Endothelial cell of umbilical vein (primary cell): ENCODE results near the gene ARHGEF7. TPM values are rescaled to one million over a fixed set of nuclear protein-coding genes. Genes with fewer than 3 reads are reported as not detected.

Source experiments
- BruUV-seq: library from RNA; stranded (reverse); fragments of 400-500 nt; replicated peaks from 2 replicates; lab custom pipeline; 2021; lab: Mats Ljungman, UMichigan
- CTCF ChIA-PET: fragments of 300-600, 350-600 bp; sonication (Branson Sonifier 250); formaldehyde crosslinking; loops from one replicate; lab custom pipeline; 2021; ENCODE audit warnings: antibody characterized with exemption, inconsistent platforms; lab: Charles Lee
- POLR2A ChIA-PET: fragments of 300-600, 350-600 bp; sonication (Branson Sonifier 250); formaldehyde crosslinking; loops from one replicate; lab custom pipeline; 2021; ENCODE audit warnings: antibody characterized with exemption, inconsistent platforms; lab: Charles Lee
- DNase-seq: peaks from one replicate; pipeline ENCODE4 v3.0.0-alpha.2; 2011; ENCODE audit warnings: low read depth, low spot score
- FAIRE-seq: peaks from 2 replicates; lab custom pipeline; 2011; peaks lifted over from hg19 to GRCh38; lab: Jason Lieb, UNC
- H2AFZ ChIP-seq: 2 replicates; pipeline ENCODE4 v1.6.0; 2012; ENCODE audit warnings: low read depth, low read length, control low read depth, inconsistent platforms
- H3K27ac ChIP-seq: 2 replicates; pipeline ENCODE4 v1.5.1; 2011; ENCODE audit warnings: low read depth, mild to moderate bottlenecking, control low read depth, low read length, moderate library complexity; ENCODE audit not compliant: insufficient read depth
- H3K27me3 ChIP-seq, 2 experiments: 2 replicates each; pipeline versions ENCODE4 v1.6.0 to v1.6.1; 2011; ENCODE audit warnings: low read length in 2 of 2, mixed read lengths in 1 of 2; ENCODE audit not compliant: control insufficient read depth in 2 of 2, insufficient read depth in 2 of 2
- H3K36me3 ChIP-seq, 2 experiments: 2 replicates in 1 of 2; 3 replicates in 1 of 2; pipeline ENCODE4 v1.5.1; 2011; ENCODE audit warnings: low read length in 2 of 2, mild to moderate bottlenecking in 1 of 2, moderate library complexity in 1 of 2; ENCODE audit not compliant: control insufficient read depth in 2 of 2, insufficient read depth in 2 of 2; ENCODE audit errors: extremely low read depth in 1 of 2
- H3K4me1 ChIP-seq: 3 replicates; pipeline ENCODE4 v1.5.1; 2011; ENCODE audit warnings: mild to moderate bottlenecking, low read length; ENCODE audit not compliant: control insufficient read depth, insufficient read depth; ENCODE audit errors: extremely low read depth
- H3K4me2 ChIP-seq: 2 replicates; pipeline ENCODE4 v1.6.1; 2011; ENCODE audit warnings: low read length, control low read depth, mixed read lengths; ENCODE audit not compliant: insufficient read depth
- H3K4me3 ChIP-seq, 3 experiments: fragments of 200-600 bp in 1 of 3; sonication (generic), shearing (Covaris generic) in 1 of 3; replicated peaks in 1 of 3; 2 replicates each; pipeline ENCODE4 v1.5.1; 2011 to 2016; ENCODE audit warnings: control low read depth in 3 of 3, low read length in 3 of 3, mild to moderate bottlenecking in 2 of 3, inconsistent platforms in 1 of 3, low read depth in 1 of 3, moderate library complexity in 1 of 3; ENCODE audit not compliant: insufficient read depth in 1 of 3
- H3K79me2 ChIP-seq: 2 replicates; pipeline ENCODE4 v1.6.0; 2012; ENCODE audit warnings: low read length, inconsistent platforms; ENCODE audit not compliant: control insufficient read depth, insufficient read depth
- H3K9ac ChIP-seq: replicated peaks from 2 replicates; pipeline ENCODE3; 2011; ENCODE audit warnings: low read length, control low read depth; ENCODE audit not compliant: insufficient read depth; ENCODE audit errors: extremely low read depth
- H3K9me1 ChIP-seq: replicated peaks from 3 replicates; pipeline ENCODE4 v1.6.0; 2011; ENCODE audit warnings: mild to moderate bottlenecking, low read length; ENCODE audit not compliant: control insufficient read depth, insufficient read depth; ENCODE audit errors: extremely low read depth
- H3K9me3 ChIP-seq: replicated peaks from 2 replicates; pipeline ENCODE4 v1.5.1; 2012; ENCODE audit warnings: low read length, inconsistent platforms; ENCODE audit not compliant: control insufficient read depth, insufficient read depth
- H4K20me1 ChIP-seq: replicated peaks from 2 replicates; pipeline ENCODE3; 2011; ENCODE audit warnings: mild to moderate bottlenecking, low read length; ENCODE audit not compliant: control insufficient read depth, insufficient read depth; ENCODE audit errors: extremely low read depth
- EZH2 ChIP-seq: IDR thresholded peaks from 2 replicates; pipeline ENCODE4 v1.6.1; 2012; ENCODE audit warnings: borderline replicate concordance, low read depth, mild to moderate bottlenecking, moderate library complexity, low read length, inconsistent platforms; ENCODE audit not compliant: severe bottlenecking
- FOS ChIP-seq: IDR thresholded peaks from 2 replicates; pipeline ENCODE4 v1.6.1; 2011; ENCODE audit warnings: mild to moderate bottlenecking, low read length, moderate library complexity, borderline replicate concordance; ENCODE audit not compliant: insufficient read depth
- GATA2 ChIP-seq: IDR thresholded peaks from 2 replicates; pipeline ENCODE4 v1.7.0; 2011; ENCODE audit warnings: low read depth, mild to moderate bottlenecking, moderate library complexity, mixed read lengths, low read length; ENCODE audit not compliant: insufficient read length, insufficient read depth
- JUN ChIP-seq: IDR thresholded peaks from 2 replicates; pipeline ENCODE4 v1.6.1; 2011; ENCODE audit warnings: borderline replicate concordance, low read depth; ENCODE audit not compliant: insufficient read length, insufficient read depth
- MYC ChIP-seq: IDR thresholded peaks from one replicate; pipeline ENCODE4 v1.6.1; 2011; ENCODE audit warnings: mild to moderate bottlenecking, low read depth, low read length
- POLR2A ChIP-seq: IDR thresholded peaks from 2 replicates; pipeline ENCODE4 v1.6.1; 2012; ENCODE audit warnings: low read depth, mild to moderate bottlenecking, control low read depth, low read length
- POLR2AphosphoS5 ChIP-seq: IDR thresholded peaks from 2 replicates; pipeline ENCODE4 v1.6.1; 2012; ENCODE audit warnings: low read depth, mild to moderate bottlenecking, control low read depth, low read length, moderate library complexity; ENCODE audit not compliant: insufficient read depth
- dilution Hi-C: fragments of 300-500 bp; cut with MboI; formaldehyde crosslinking; loops from one replicate; pipeline ENCODE4 v1.15.0; 2019; ENCODE audit warnings: low sequenced_read_pairs; ENCODE audit not compliant: extremely low pct_ligation_motif_present
- intact Hi-C: fragments of 100-400 bp; cut with micrococcal nuclease; formaldehyde crosslinking; loops from one replicate; pipeline ENCODE4 v1.10.0; 2022
- polyA plus RNA-seq, 4 experiments: library from polyadenylated mRNA; depleted of rRNA in 3 of 4; stranded (reverse) in 3 of 4; unstranded in 1 of 4; fragments of >200 nt; gene quantifications; 2 replicates each; pipeline versions ENCODE4 v1.2.1 to v1.2.3, GENCODE V29; 2011 to 2012; ENCODE audit warnings: missing spikeins in 1 of 4
- total RNA-seq: library from RNA; stranded (reverse); gene quantifications from 2 replicates; pipeline ENCODE4 v1.2.3, GENCODE V29; 2021
- TF ChIP-seq, protein P1 (sequence below), 2 donors: IDR thresholded peaks; 1 replicate in 1 of 2; 2 replicates in 1 of 2; pipeline ENCODE4 v1.5.1; 2011; ENCODE audit warnings: low read length in 2 of 2, mild to moderate bottlenecking in 2 of 2, moderate library complexity in 2 of 2, control low read depth in 1 of 2, inconsistent platforms in 1 of 2, low read depth in 1 of 2; ENCODE audit not compliant: insufficient read depth in 1 of 2; ENCODE audit errors: extremely low read depth in 1 of 2
- TF ChIP-seq, protein P2 (sequence below): IDR thresholded peaks from 2 replicates; pipeline ENCODE4 v1.6.1; 2011; ENCODE audit not compliant: insufficient read depth, insufficient read length

The ARHGEF7 gene
- total and polyA plus RNA-seq, 2 donors (not counting 3 experiments of a cell fraction or from before 2014, with no cell fraction given), result 94.9 to 155 TPM

DNA sequence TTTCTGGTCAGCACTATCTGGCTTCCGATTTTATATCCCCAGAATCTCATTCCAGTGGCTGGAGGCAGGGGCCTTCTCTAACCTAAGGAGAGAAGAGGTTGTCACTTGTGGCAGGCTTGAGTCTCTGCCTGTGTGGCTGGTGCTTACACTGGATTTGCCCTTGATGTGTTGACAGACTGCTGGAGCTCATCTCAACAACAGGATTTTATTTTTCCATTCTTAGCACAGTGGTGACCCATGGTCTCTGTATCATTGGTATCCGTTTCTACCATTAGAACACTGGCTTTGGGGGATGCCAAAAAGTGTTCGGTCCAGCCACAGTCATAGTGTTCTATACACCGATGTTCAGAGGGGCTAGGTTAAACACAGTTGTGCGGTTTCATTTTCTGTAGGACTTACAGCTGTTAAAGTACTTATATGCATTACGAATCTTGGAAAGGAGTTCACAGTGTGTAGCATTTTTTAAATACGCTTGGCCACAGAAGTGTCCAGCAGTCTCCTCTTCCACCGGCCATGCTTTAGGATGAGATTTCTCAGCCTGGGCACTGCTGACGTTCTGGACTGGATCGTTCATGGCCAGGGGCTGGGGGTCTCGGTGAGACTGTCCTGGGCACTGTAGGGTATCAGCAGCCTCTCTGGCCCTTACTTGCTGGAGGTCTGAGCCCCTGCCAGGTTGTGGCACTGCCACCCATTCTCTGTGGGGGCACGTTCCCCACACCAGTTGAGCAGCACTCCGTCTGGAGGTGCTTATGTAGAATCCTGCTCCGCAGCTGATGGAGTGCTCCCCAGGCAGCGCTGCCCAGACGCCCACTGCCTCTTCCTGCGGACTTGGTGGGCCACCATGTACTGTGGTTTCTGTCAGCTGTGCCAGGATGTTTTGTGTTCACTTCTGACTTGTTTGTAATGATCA, 163.9 kb downstream of the ARHGEF7 start:
- TF ChIP-seq, protein P1, sequence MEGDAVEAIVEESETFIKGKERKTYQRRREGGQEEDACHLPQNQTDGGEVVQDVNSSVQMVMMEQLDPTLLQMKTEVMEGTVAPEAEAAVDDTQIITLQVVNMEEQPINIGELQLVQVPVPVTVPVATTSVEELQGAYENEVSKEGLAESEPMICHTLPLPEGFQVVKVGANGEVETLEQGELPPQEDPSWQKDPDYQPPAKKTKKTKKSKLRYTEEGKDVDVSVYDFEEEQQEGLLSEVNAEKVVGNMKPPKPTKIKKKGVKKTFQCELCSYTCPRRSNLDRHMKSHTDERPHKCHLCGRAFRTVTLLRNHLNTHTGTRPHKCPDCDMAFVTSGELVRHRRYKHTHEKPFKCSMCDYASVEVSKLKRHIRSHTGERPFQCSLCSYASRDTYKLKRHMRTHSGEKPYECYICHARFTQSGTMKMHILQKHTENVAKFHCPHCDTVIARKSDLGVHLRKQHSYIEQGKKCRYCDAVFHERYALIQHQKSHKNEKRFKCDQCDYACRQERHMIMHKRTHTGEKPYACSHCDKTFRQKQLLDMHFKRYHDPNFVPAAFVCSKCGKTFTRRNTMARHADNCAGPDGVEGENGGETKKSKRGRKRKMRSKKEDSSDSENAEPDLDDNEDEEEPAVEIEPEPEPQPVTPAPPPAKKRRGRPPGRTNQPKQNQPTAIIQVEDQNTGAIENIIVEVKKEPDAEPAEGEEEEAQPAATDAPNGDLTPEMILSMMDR (IDR thresholded peaks at IDR 0.05; ENCODE audit: extremely low read depth in 1 of 2, insufficient read depth in 1 of 2, low read depth in 1 of 2, low read length in 2 of 2), result no peak
- no peak for TF ChIP-seq FOS
- no peak for TF ChIP-seq POLR2A
- TF ChIP-seq POLR2AphosphoS5, result no peak
- TF ChIP-seq JUN, result no peak
- TF ChIP-seq MYC, result no peak
- TF ChIP-seq EZH2, result no peak
- TF ChIP-seq, protein P2, sequence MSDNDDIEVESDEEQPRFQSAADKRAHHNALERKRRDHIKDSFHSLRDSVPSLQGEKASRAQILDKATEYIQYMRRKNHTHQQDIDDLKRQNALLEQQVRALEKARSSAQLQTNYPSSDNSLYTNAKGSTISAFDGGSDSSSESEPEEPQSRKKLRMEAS, result no peak
- TF ChIP-seq GATA2, result no peak
- dilution Hi-C loops, result no loop called here
- Histone ChIP-seq H3K27me3 (no peaks in the 10 kb centered on the region), H3K4me1 (no peaks in the 10 kb centered on the region), H3K4me3 (no peak overlapping the region), H3K36me3 (peaks cover 32 to 44% of the 10 kb centered on the region in 2 experiments), H3K79me2 (peaks cover 11% of the 10 kb centered on the region), H3K4me2 (no peak overlapping the region), H4K20me1 (peaks cover 4% of the 10 kb centered on the region), H3K9me3 (no peaks in the 10 kb centered on the region), H2AFZ (no peak overlapping the region), H3K27ac (no peak overlapping the region), H3K9ac (no peak overlapping the region), H3K9me1 (no peaks in the 10 kb centered on the region)
- BruUV-seq, result no TSS peak
- DNase-seq (no peak), FAIRE-seq (no peak)
- CTCF ChIA-PET, result no interaction called here
- POLR2A ChIA-PET, result no interaction called here
- intact Hi-C loops, result no loop called here
